ENCODE results near the gene FOXP1. TPM values are rescaled to one million over a fixed set of nuclear protein-coding genes. Genes with fewer than 3 reads are reported as not detected.

Gene FOXP1
- total and polyA plus RNA-seq, 2 of the 13 experiments (the other 11 are each of a cell fraction or from before 2014, with no cell fraction given): 40.4 to 59.0 TPM

DNA sequence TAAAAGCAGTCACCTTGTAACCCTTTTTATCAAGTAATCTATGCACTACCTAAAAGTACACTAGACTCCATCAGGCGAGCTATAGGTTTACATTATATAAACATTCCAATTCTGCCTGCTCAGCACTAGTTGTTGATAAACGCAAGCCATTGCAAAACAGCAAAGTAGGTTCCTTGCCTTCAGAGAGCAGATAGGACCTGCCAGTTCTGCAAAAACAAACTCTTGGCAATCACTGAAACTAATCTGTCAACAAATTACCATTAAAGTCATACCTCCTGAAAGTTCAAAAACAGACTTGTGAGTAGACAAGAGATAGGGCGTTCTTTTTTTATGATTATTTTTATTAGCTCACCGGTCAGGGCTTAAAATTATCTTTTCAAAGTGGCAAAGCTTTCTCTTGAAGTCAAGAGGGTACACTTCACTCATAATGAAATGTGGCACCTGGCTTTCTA is 392.5 kb downstream of the FOXP1 start (continued):
- TF ChIP-seq, protein P1, sequence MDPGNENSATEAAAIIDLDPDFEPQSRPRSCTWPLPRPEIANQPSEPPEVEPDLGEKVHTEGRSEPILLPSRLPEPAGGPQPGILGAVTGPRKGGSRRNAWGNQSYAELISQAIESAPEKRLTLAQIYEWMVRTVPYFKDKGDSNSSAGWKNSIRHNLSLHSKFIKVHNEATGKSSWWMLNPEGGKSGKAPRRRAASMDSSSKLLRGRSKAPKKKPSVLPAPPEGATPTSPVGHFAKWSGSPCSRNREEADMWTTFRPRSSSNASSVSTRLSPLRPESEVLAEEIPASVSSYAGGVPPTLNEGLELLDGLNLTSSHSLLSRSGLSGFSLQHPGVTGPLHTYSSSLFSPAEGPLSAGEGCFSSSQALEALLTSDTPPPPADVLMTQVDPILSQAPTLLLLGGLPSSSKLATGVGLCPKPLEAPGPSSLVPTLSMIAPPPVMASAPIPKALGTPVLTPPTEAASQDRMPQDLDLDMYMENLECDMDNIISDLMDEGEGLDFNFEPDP (CRISPR knock-in tag; conservative IDR thresholded peaks at IDR 0.05): no peak
- TF ChIP-seq GATAD2A (CRISPR knock-in tag; IDR thresholded peaks at IDR 0.05) (peak; percentile 62), ZNF563 (CRISPR knock-in tag; IDR thresholded peaks at IDR 0.05) (no peak), SOX6 (IDR thresholded peaks at IDR 0.05) (no peak), SOX6 (CRISPR knock-in tag; IDR thresholded peaks at IDR 0.05) (peak; percentile 30; the same call in 1 of the 2 replicates), POGZ (CRISPR knock-in tag; IDR thresholded peaks at IDR 0.05) (no peak), ZNF496 (CRISPR knock-in tag; IDR thresholded peaks at IDR 0.05; ENCODE audit: insufficient replicate concordance) (no peak), ZNF678 (CRISPR knock-in tag; IDR thresholded peaks at IDR 0.05) (no peak), ARNT2 (CRISPR knock-in tag; IDR thresholded peaks at IDR 0.05; ENCODE audit: low read depth) (no peak), PITX1 (CRISPR knock-in tag; IDR thresholded peaks at IDR 0.05) (no peak), SMARCE1 (IDR thresholded peaks at IDR 0.05; ENCODE audit: borderline replicate concordance) (no peak), AHR (CRISPR knock-in tag; IDR thresholded peaks at IDR 0.05) (no peak), HOXA9 (CRISPR knock-in tag; IDR thresholded peaks at IDR 0.05; ENCODE audit: borderline replicate concordance) (no peak), TOE1 (CRISPR knock-in tag; IDR thresholded peaks at IDR 0.05) (no peak), ZNF878 (CRISPR knock-in tag; IDR thresholded peaks at IDR 0.05) (no peak), ZNF101 (CRISPR knock-in tag; IDR thresholded peaks at IDR 0.05; ENCODE audit: borderline replicate concordance, low read depth) (no peak), ONECUT2 (CRISPR knock-in tag; IDR thresholded peaks at IDR 0.05) (no peak), NFIC (IDR thresholded peaks at IDR 0.05; ENCODE audit: low read length) (no peak), RBM22 (optimal IDR thresholded peaks at IDR 0.05; ENCODE audit: low read length) (no peak), ZSCAN29 (CRISPR knock-in tag; conservative IDR thresholded peaks at IDR 0.05) (no peak), ZC3H13 (CRISPR knock-in tag; IDR thresholded peaks at IDR 0.05) (no peak), DMAP1 (CRISPR knock-in tag; IDR thresholded peaks at IDR 0.05) (no peak), NFKBIZ (CRISPR knock-in tag; IDR thresholded peaks at IDR 0.05) (no peak)
- TF ChIP-seq, protein P2, sequence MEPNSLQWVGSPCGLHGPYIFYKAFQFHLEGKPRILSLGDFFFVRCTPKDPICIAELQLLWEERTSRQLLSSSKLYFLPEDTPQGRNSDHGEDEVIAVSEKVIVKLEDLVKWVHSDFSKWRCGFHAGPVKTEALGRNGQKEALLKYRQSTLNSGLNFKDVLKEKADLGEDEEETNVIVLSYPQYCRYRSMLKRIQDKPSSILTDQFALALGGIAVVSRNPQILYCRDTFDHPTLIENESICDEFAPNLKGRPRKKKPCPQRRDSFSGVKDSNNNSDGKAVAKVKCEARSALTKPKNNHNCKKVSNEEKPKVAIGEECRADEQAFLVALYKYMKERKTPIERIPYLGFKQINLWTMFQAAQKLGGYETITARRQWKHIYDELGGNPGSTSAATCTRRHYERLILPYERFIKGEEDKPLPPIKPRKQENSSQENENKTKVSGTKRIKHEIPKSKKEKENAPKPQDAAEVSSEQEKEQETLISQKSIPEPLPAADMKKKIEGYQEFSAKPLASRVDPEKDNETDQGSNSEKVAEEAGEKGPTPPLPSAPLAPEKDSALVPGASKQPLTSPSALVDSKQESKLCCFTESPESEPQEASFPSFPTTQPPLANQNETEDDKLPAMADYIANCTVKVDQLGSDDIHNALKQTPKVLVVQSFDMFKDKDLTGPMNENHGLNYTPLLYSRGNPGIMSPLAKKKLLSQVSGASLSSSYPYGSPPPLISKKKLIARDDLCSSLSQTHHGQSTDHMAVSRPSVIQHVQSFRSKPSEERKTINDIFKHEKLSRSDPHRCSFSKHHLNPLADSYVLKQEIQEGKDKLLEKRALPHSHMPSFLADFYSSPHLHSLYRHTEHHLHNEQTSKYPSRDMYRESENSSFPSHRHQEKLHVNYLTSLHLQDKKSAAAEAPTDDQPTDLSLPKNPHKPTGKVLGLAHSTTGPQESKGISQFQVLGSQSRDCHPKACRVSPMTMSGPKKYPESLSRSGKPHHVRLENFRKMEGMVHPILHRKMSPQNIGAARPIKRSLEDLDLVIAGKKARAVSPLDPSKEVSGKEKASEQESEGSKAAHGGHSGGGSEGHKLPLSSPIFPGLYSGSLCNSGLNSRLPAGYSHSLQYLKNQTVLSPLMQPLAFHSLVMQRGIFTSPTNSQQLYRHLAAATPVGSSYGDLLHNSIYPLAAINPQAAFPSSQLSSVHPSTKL (CRISPR knock-in tag; IDR thresholded peaks at IDR 0.05): 0 out of 2 replicates have a peak, but pooled peaks have one; percentile 23
- TF ChIP-seq, protein P3, sequence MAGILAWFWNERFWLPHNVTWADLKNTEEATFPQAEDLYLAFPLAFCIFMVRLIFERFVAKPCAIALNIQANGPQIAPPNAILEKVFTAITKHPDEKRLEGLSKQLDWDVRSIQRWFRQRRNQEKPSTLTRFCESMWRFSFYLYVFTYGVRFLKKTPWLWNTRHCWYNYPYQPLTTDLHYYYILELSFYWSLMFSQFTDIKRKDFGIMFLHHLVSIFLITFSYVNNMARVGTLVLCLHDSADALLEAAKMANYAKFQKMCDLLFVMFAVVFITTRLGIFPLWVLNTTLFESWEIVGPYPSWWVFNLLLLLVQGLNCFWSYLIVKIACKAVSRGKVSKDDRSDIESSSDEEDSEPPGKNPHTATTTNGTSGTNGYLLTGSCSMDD (CRISPR knock-in tag; IDR thresholded peaks at IDR 0.05): no peak
- TF ChIP-seq, protein P4, sequence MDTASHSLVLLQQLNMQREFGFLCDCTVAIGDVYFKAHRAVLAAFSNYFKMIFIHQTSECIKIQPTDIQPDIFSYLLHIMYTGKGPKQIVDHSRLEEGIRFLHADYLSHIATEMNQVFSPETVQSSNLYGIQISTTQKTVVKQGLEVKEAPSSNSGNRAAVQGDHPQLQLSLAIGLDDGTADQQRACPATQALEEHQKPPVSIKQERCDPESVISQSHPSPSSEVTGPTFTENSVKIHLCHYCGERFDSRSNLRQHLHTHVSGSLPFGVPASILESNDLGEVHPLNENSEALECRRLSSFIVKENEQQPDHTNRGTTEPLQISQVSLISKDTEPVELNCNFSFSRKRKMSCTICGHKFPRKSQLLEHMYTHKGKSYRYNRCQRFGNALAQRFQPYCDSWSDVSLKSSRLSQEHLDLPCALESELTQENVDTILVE (CRISPR knock-in tag; IDR thresholded peaks at IDR 0.05): no peak
